NCI-H128 (cell line): ENCODE results near the gene LMO4.

Experiments
- DNase-seq: peaks from one replicate; lab custom pipeline; 2025; ENCODE audit not compliant: unreplicated experiment; lab: John Stamatoyannopoulos, UW

Gene LMO4

GRCh38 chr1:87356591-87356990 lies 27.9 kb downstream of the LMO4 start:
- DNase-seq, result no peak

DNA sequence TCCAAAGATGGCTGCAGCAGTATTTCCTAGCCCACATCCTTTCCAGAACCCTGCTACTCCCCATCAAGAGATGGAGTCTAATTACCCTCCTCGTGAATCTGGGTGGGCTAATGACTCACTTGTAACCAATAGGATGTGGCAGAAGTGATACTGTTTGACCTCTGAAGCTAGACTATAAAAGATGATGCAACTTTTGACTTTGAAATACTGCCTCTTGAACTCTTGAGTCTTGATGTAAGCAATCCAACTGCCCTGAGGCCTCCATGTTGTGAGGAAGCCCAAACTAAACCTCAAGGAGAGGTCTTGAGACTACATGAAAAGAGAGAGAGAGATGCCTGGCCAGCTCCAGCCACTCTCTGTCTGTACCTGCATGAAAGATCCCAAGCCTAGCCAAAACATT lies 29.5 kb downstream of the LMO4 start:
- no peak for DNase-seq

DNA sequence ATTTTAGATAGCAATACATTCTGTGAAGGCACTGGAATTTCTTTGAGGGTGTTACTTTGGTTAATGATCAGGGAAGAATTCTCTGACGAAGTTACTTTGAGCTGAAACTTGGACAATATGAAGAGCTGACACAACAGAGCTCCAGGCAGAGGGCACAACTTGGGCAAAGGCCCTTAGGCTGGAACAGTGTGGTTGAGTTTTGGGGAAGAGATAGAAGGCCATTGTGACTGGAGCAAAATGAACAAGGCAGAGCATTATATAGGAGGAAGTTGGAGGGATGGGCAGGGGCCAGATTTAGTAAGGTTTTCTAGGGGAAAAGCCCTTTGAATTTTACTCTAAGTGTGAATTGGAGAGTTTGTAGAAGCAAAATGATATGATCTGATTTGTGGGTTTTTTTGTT lies 30.9 kb downstream of the LMO4 start:
- no peak for DNase-seq

DNA sequence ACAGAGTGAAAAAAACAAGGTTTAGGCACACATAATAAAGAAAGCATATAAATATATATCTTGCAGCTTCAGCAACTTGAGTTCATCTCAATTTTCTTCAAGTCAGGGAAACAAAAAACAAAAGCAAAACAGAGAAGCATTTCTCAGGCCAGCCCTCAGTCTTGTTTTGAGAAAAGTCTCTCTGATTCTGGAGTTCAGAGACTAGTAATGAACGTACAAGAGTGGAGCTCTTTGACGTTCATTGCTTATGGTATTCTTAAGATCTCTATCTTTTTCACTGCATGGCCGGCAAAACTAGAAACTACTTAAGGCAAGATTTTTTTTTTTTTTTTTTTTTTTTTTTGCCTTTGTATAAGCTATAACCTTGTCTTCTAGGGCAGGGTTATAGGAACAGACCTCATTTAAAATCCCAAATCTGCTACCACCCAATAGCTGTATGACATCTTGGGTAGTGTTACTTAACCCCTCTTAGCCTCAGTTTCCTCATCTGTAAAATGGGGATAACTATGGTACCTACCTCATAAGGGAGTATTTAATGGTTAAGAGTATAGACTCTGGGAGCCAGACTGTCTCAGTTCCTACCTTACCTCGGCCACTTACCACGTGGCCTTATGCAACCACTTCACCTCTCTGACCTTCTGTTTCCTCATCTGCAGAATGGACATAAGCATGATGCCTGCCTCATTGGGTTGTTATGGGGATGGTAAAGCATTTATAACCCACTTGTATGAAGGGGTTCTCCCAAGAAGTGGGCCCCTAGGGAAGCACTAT lies 33.6 kb downstream of the LMO4 start:
- DNase-seq, result no peak

DNA sequence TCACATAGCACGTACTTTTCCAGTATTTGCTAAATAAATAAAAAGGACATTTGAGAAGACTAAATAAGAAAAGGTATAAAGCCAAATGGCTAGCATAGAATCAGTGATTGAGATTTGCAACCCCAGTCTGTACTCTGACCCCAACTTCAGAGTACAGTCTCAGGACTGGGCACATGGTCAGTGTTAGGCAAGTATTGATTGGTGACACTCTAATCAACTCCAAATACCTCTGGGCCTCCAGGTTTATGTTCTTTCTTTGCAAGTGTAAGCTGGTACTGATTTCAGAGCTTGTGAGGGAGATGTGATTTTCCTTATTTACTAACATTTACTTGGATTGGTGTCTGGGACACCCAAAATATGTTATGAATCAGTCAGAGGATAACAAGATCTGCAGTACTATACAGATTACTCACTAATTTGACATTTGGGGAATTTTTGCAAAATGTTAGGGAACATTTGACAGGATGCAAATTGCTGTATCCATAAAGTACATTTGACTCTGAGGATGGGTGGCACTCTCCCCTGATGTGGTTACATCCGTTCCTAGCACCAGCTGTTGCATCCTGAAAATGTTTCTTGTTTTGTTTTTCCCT lies 34.2 kb downstream of the LMO4 start:
- no peak for DNase-seq

GRCh38 chr1:87367549-87367948 lies 38.9 kb downstream of the LMO4 start:
- DNase-seq, result no peak

GRCh38 chr1:87368907-87369306 lies 40.2 kb downstream of the LMO4 start:
- DNase-seq, result no peak

DNA sequence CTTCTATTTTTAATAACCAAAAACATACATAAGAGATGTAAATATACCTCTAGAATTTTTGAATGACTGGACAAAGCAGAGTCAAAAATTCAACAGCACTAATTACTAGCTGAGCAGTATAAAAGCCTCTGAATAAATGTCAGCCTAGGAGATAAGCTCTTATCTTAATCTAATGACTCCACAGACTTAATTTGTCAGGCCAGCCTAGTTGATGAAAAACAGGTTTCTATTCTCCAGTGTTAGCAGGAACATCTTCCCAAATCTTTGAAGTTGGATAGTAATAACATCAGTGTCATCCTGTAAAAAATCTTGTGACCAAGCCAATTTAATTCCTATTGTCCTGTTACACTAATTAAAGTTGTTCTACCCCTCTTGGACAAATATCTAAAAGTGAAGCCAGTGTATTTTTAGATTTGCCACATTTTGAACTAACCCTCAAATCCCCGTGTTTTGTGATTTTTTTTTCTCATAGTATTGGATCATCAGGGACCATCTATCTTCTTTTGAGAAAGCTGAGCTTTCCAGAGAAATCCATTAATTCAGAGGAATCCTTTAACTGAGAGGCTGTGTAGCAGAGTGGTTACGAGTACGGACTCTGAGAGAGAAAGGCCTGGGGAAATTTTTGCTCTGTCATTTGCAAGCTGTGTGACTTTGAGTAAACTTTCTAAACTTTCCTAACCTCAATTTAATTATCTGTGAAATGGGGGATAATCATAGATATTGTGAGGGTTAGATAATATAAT lies 41.2 kb downstream of the LMO4 start:
- no peak for DNase-seq

DNA sequence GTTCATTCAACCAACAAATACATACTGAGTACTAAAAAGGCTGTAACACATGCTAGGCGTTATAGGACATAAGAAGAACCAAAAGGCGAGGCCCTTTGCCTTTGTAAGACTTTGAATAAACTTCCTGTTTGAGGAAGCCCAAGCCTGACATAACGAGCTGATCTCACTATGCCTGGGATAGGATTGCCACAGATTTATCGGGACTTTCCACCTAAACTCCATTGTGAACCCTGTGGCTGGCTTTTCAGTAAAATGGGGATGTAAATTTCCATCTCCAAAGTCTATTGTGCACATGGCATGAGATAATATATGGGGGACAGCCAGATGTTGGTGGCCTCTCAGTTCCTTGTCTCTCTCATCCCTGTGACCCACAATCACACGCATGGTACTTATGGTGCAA lies 41.9 kb downstream of the LMO4 start:
- no peak for DNase-seq

DNA sequence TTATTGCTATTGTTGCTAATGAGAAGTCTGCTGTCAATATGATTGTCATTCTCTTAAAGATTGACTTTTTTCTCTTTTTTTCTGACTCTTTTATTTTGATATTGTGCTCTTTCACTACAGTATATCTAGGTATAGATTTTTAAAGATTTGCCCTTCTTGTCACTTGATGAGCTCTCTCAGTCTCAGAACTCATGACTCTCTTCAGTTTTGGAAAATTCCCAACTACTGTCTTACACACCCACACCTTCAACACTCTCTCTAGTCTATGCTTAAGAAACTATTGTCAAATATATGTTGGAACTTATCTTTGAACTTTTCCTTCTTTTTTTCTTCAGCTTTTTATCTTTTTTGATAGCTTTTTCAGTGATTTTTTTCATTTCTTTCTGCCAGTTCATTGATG lies 50.6 kb downstream of the LMO4 start:
- no peak for DNase-seq

GRCh38 chr1:87386217-87386790 lies 57.6 kb downstream of the LMO4 start:
- DNase-seq, result no peak

- no peak for DNase-seq
Measured at GRCh38 chr1:87388411-87388810, 59.7 kb downstream of the LMO4 start.

DNA sequence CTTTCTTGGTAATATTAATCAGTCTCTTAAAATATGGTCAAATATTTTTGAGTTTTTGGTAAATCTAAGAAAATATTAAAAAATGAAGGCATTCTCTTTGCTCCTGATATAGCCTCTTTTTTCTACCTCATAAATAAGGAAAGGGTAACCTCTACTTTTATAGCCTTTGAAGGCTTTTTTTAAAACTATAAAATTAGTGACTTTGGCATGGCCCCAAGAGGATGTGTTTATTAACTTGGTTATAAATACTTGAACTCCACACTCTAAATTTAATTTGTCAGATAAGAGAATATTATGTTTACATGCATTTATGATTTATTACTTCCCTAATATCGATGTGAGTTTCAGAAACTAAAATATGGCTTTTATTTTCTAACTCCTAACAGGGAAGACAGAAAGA lies 60.3 kb downstream of the LMO4 start:
- DNase-seq, result no peak

- DNase-seq, result no peak
Measured at GRCh38 chr1:87389546-87389945, 60.9 kb downstream of the LMO4 start.

- DNase-seq, result no peak
Measured at GRCh38 chr1:87392248-87393192, 63.8 kb downstream of the LMO4 start.

DNA sequence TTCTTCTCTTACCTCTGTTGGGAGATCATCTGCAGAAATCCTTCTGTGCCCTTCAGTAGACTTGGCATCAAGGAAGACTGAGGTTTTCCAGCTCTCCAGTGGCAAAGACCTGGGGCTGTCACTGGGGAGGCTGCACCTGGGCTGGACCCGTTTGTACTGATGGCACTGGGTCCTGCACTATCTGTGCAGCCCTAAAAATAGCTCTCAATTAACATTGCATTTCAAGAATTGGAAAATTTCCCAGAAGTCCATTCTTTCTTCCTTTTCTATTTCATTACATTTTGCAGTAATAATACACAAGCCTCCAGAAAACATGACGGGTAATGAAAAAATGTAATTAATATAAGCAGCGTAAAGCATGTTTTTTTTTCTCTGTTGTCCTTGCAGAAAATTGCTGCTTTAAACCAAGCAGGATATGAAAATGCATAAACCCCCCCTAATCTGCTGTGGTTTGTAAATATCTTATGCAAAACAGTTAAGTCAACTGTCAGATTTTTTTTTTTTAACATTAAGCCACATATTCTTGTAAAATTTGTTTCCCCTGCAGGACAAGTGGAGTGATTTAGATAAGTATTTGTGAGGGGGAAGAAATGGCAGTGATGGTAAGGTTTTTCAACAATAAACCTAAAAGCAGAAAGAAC lies 64.9 kb downstream of the LMO4 start:
- no peak for DNase-seq

GRCh38 chr1:87394513-87394912 lies 65.8 kb downstream of the LMO4 start:
- DNase-seq, result no peak

DNA sequence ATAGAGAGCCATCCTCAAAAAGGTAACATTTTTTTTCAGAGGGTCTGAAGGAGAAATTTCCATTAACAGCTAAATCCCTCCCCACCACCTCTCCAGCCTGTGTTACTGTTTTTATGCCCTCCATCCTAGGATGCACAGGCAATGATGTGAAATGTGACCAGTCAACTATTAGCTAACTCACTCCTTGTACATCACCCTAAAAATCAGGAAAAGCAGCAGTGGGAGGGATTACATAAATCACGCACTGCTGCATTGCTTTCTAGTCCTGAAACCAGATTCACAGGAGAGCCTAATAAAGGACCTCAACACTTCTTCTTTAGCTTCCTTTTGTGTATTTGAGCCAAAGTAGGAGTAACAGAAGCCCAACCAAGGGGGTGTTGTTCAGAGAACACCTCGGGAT lies 66.3 kb downstream of the LMO4 start:
- no peak for DNase-seq
